Measurements from ENCODE around the gene COL4A6. TPM values are rescaled to one million over a fixed set of nuclear protein-coding genes. Genes with fewer than 3 reads are reported as not detected.

Gene COL4A6
- total and polyA plus RNA-seq, 4 donors = under 0.01 to 0.09 (median 0.07) TPM; not detected in 1

- no peaks in the 10 kb centered on the region for H3K9me3 ChIP-seq (ENCODE audit: control insufficient read depth in 4 of 4, low read length in 3 of 4)
- TF ChIP-seq YY1 (IDR thresholded peaks at IDR 0.05) = no peak
- no peak for TF ChIP-seq FOXA2 (IDR thresholded peaks at IDR 0.05)
- no peak for TF ChIP-seq ZBTB33 (IDR thresholded peaks at IDR 0.05)
- TF ChIP-seq HNF4G (IDR thresholded peaks at IDR 0.05) = no peak
- TF ChIP-seq HNF4A (conservative IDR thresholded peaks at IDR 0.05) = no peak
- TF ChIP-seq TAF1 (conservative IDR thresholded peaks at IDR 0.05) = no peak
- TF ChIP-seq GABPA (IDR thresholded peaks at IDR 0.05 in 1 of 2, conservative IDR thresholded peaks at IDR 0.05 in 1 of 2) = no peak
- TF ChIP-seq MAX (IDR thresholded peaks at IDR 0.05) = no peak
- TF ChIP-seq EGR1 (IDR thresholded peaks at IDR 0.05; ENCODE audit: low read depth in 2 of 2) = no peak
- no peak for TF ChIP-seq SP1 (IDR thresholded peaks at IDR 0.05)
- peak; percentile 43 to 62 for TF ChIP-seq RAD21 (IDR thresholded peaks at IDR 0.05)
- TF ChIP-seq CTCF (IDR thresholded peaks at IDR 0.05; ENCODE audit: low read depth, low read length, missing input control) = peak; percentile 32
- TF ChIP-seq REST (IDR thresholded peaks at IDR 0.05) = no peak
- WGBS = 89% methylated on average over 7 of the region's 7 CpGs
Observed at GRCh38 chrX:108138814-108139702, 299.2 kb downstream of the COL4A6 start.

GRCh38 chrX:108134724-108135123 is 303.5 kb downstream of the COL4A6 start:
- Histone ChIP-seq H3K4me1 (ENCODE audit: control insufficient read depth in 4 of 4, insufficient read depth in 4 of 4, low read length in 3 of 4) (no peaks in the 10 kb centered on the region), H3K9me3 (ENCODE audit: control insufficient read depth in 4 of 4, low read length in 3 of 4) (no peaks in the 10 kb centered on the region), H3K36me3 (ENCODE audit: control insufficient read depth in 4 of 4, insufficient read depth in 3 of 4, low read depth in 1 of 4, low read length in 3 of 4) (peaks cover 0 to 16% (median 5%) of the 10 kb centered on the region in 4 donors), H3K27ac (ENCODE audit: low read depth in 1 of 2, low read length in 2 of 2) (no peak overlapping the region), H3K27me3 (ENCODE audit: control insufficient read depth in 4 of 4, insufficient read depth in 4 of 4, low read length in 3 of 4) (no peaks in the 10 kb centered on the region), H3K9ac (ENCODE audit: low read depth in 1 of 2, low read length in 2 of 2) (no peak overlapping the region), H3K4me3 (ENCODE audit: low read depth in 1 of 3, low read length in 3 of 3) (no peak overlapping the region)
- WGBS = 100% methylated on average over 1 of the region's 1 CpG
- DNase-seq (ENCODE audit: low spot score) = no peak
- TF ChIP-seq REST (IDR thresholded peaks at IDR 0.05) (no peak), RXRA (IDR thresholded peaks at IDR 0.05) (no peak), FOXA2 (IDR thresholded peaks at IDR 0.05) (no peak), HNF4G (IDR thresholded peaks at IDR 0.05) (no peak), NR2F2 (IDR thresholded peaks at IDR 0.05) (no peak), GABPA (IDR thresholded peaks at IDR 0.05 in 1 of 2, conservative IDR thresholded peaks at IDR 0.05 in 1 of 2) (no peak), JUND (IDR thresholded peaks at IDR 0.05) (no peak), CTCF (IDR thresholded peaks at IDR 0.05; ENCODE audit: low read depth, low read length, missing input control) (no peak), MAX (IDR thresholded peaks at IDR 0.05) (no peak)

More at GRCh38 chrX:108138814-108139702, 299.2 kb downstream of the COL4A6 start:
- DNase-seq (ENCODE audit: low spot score) = no peak
- Histone ChIP-seq H3K9ac (ENCODE audit: low read depth in 1 of 2, low read length in 2 of 2) (no peak overlapping the region), H3K4me1 (ENCODE audit: control insufficient read depth in 4 of 4, insufficient read depth in 4 of 4, low read length in 3 of 4) (no peaks in the 10 kb centered on the region), H3K4me3 (ENCODE audit: low read depth in 1 of 3, low read length in 3 of 3) (no peak overlapping the region), H3K27ac (ENCODE audit: low read depth in 1 of 2, low read length in 2 of 2) (no peak overlapping the region), H3K36me3 (ENCODE audit: control insufficient read depth in 4 of 4, insufficient read depth in 3 of 4, low read depth in 1 of 4, low read length in 3 of 4) (peaks cover 0 to 19% (median 7%) of the 10 kb centered on the region in 4 donors), H3K27me3 (ENCODE audit: control insufficient read depth in 4 of 4, insufficient read depth in 4 of 4, low read length in 3 of 4) (no peaks in the 10 kb centered on the region)
